ENCODE results near the gene PLEK2. TPM values are rescaled to one million over a fixed set of nuclear protein-coding genes. Genes with fewer than 3 reads are reported as not detected.

Gene PLEK2
- total and polyA plus RNA-seq, 2 experiments from 2014 or later: 1.0 to 2.2 TPM

DNA sequence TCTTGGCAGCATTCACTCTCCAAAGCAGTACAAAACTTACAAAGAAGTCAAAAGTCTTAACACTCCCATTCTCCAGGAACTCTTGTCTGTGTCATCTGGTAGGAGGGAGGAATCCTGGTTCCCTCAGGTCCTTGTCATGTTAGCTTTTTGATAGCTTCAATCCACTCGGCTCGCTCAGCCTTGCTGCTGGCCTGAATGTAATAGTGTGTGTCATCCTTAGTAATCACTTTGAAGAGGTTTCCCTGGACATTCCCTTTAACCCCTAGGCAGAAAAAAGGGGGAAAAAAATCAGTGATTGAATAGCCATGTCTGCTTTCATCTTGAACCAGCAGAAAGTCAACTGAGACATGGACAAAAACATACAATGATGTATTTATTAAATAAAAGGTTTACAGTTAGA, 24.8 kb downstream of the PLEK2 start:
- no peak for ATAC-seq
- no peaks in the 10 kb centered on the region for H4K20me1 ChIP-seq (replicated peaks; ENCODE audit: insufficient read depth)
- no peaks in the 10 kb centered on the region for H3K9me2 ChIP-seq (ENCODE audit: insufficient read depth)
- no peak overlapping the region for H3K27ac Mint-ChIP-seq
- H3K4me3 Mint-ChIP-seq: no peak overlapping the region
- no peaks in the 10 kb centered on the region for H3K4me1 ChIP-seq (ENCODE audit: insufficient read depth)
- no peaks in the 10 kb centered on the region for H3K79me2 ChIP-seq (replicated peaks; ENCODE audit: insufficient read depth)
- no peak for DNase-seq (ENCODE audit: low spot score)
- H3F3A ChIP-seq (replicated peaks; ENCODE audit: low read depth): no peaks in the 10 kb centered on the region
- H2AFZ ChIP-seq: no peak overlapping the region
- H3K4me2 ChIP-seq: no peak overlapping the region
- TF ChIP-seq ZNF331 (CRISPR knock-in tag; IDR thresholded peaks at IDR 0.05; ENCODE audit: low read depth) (no peak), POLR2AphosphoS5 (IDR thresholded peaks at IDR 0.05; ENCODE audit: low read depth) (no peak), ZNF114 (CRISPR knock-in tag; IDR thresholded peaks at IDR 0.05) (no peak), REST (IDR thresholded peaks at IDR 0.05; ENCODE audit: unreplicated experiment) (no peak), CREB1 (CRISPR knock-in tag; IDR thresholded peaks at IDR 0.05; ENCODE audit: low read depth) (no peak), STAT1 (IDR thresholded peaks at IDR 0.05; ENCODE audit: unreplicated experiment) (no peak), JUNB (IDR thresholded peaks at IDR 0.05; ENCODE audit: unreplicated experiment) (no peak), EZH2phosphoT487 (IDR thresholded peaks at IDR 0.05; ENCODE audit: unreplicated experiment) (no peak), NANOG (IDR thresholded peaks at IDR 0.05; ENCODE audit: borderline replicate concordance) (no peak), CTCF (conservative IDR thresholded peaks at IDR 0.05; ENCODE audit: low read depth in 2 of 2) (no peak), EZH2 (IDR thresholded peaks at IDR 0.05; ENCODE audit: low read depth, unreplicated experiment) (no peak), ETS1 (IDR thresholded peaks at IDR 0.05) (no peak)
- TF ChIP-seq, protein P1, sequence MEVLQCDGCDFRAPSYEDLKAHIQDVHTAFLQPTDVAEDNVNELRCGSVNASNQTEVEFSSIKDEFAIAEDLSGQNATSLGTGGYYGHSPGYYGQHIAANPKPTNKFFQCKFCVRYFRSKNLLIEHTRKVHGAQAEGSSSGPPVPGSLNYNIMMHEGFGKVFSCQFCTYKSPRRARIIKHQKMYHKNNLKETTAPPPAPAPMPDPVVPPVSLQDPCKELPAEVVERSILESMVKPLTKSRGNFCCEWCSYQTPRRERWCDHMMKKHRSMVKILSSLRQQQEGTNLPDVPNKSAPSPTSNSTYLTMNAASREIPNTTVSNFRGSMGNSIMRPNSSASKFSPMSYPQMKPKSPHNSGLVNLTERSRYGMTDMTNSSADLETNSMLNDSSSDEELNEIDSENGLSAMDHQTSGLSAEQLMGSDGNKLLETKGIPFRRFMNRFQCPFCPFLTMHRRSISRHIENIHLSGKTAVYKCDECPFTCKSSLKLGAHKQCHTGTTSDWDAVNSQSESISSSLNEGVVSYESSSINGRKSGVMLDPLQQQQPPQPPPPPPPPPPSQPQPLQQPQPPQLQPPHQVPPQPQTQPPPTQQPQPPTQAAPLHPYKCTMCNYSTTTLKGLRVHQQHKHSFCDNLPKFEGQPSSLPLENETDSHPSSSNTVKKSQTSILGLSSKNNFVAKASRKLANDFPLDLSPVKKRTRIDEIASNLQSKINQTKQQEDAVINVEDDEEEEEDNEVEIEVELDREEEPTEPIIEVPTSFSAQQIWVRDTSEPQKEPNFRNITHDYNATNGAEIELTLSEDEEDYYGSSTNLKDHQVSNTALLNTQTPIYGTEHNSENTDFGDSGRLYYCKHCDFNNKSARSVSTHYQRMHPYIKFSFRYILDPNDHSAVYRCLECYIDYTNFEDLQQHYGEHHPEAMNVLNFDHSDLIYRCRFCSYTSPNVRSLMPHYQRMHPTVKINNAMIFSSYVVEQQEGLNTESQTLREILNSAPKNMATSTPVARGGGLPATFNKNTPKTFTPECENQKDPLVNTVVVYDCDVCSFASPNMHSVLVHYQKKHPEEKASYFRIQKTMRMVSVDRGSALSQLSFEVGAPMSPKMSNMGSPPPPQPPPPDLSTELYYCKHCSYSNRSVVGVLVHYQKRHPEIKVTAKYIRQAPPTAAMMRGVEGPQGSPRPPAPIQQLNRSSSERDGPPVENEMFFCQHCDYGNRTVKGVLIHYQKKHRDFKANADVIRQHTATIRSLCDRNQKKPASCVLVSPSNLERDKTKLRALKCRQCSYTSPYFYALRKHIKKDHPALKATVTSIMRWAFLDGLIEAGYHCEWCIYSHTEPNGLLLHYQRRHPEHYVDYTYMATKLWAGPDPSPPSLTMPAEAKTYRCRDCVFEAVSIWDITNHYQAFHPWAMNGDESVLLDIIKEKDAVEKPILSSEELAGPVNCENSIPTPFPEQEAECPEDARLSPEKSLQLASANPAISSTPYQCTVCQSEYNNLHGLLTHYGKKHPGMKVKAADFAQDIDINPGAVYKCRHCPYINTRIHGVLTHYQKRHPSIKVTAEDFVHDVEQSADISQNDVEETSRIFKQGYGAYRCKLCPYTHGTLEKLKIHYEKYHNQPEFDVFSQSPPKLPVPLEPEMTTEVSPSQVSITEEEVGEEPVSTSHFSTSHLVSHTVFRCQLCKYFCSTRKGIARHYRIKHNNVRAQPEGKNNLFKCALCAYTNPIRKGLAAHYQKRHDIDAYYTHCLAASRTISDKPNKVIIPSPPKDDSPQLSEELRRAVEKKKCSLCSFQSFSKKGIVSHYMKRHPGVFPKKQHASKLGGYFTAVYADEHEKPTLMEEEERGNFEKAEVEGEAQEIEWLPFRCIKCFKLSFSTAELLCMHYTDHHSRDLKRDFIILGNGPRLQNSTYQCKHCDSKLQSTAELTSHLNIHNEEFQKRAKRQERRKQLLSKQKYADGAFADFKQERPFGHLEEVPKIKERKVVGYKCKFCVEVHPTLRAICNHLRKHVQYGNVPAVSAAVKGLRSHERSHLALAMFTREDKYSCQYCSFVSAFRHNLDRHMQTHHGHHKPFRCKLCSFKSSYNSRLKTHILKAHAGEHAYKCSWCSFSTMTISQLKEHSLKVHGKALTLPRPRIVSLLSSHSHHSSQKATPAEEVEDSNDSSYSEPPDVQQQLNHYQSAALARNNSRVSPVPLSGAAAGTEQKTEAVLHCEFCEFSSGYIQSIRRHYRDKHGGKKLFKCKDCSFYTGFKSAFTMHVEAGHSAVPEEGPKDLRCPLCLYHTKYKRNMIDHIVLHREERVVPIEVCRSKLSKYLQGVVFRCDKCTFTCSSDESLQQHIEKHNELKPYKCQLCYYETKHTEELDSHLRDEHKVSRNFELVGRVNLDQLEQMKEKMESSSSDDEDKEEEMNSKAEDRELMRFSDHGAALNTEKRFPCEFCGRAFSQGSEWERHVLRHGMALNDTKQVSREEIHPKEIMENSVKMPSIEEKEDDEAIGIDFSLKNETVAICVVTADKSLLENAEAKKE (CRISPR knock-in tag; IDR thresholded peaks at IDR 0.05): no peak
- H3K9me3 Mint-ChIP-seq: no peaks in the 10 kb centered on the region
- no peaks in the 10 kb centered on the region for H3K27me3 ChIP-seq (ENCODE audit: insufficient read depth)
- 0 out of 2 replicates have a peak overlapping the region, but pooled peaks have one; percentile 29 for H3K27ac ChIP-seq (ENCODE audit: low read depth)
- H3K4me1 Mint-ChIP-seq: no peaks in the 10 kb centered on the region; the same call in 2 of the 3 replicates
- H3K27me3 Mint-ChIP-seq (ENCODE audit: insufficient read depth, low read depth, poor library complexity): peaks cover 3% of the 10 kb centered on the region
- H3K36me3 Mint-ChIP-seq (ENCODE audit: low read depth): peaks cover 30% of the 10 kb centered on the region
- no peak overlapping the region for H3K4me3 ChIP-seq
- H3K36me3 ChIP-seq (ENCODE audit: insufficient read depth): peaks cover 26% of the 10 kb centered on the region
